ENCODE measurements around the gene RAD51D. TPM values are rescaled to one million over a fixed set of nuclear protein-coding genes. Genes with fewer than 3 reads are reported as not detected.

Gene RAD51D
- total RNA-seq, 1 donor = 14.8 TPM

GRCh38 chr17:35142467-35142796 is 22.8 kb upstream of the RAD51D start:
- TF ChIP-seq CTCF (IDR thresholded peaks at IDR 0.05; ENCODE audit: insufficient read depth, low read length) = no peak

GRCh38 chr17:35141681-35142466 is 22.2 kb upstream of the RAD51D start, which contains the start of gene NLE1:
Gene NLE1 (minus strand): TSS chr17:35142303. CDS start chr17:35142275, 28 bp downstream.
- peak; percentile 78 for DNase-seq (ENCODE audit: low read depth)
- peak; percentile 97 for TF ChIP-seq CTCF (IDR thresholded peaks at IDR 0.05; ENCODE audit: insufficient read depth, low read length)
- H3K4me3 ChIP-seq (ENCODE audit: low read depth, low read length) = peak within 1 kb of the TSS; percentile 98

More at GRCh38 chr17:35142467-35142796, 22.8 kb upstream of the RAD51D start:
- peak overlapping the region; percentile 98 for H3K4me3 ChIP-seq (ENCODE audit: low read depth, low read length)
- no peak for DNase-seq (ENCODE audit: low read depth)

GRCh38 chr17:35138218-35138617 is 18.6 kb upstream of the RAD51D start:
- no peak overlapping the region for H3K4me3 ChIP-seq (ENCODE audit: low read depth, low read length)
- DNase-seq (ENCODE audit: low read depth) = no peak
- TF ChIP-seq CTCF (IDR thresholded peaks at IDR 0.05; ENCODE audit: insufficient read depth, low read length) = no peak

GRCh38 chr17:35135322-35135721 is 15.7 kb upstream of the RAD51D start:
- H3K4me3 ChIP-seq (ENCODE audit: low read depth, low read length) = no peak overlapping the region
- no peak for TF ChIP-seq CTCF (IDR thresholded peaks at IDR 0.05; ENCODE audit: insufficient read depth, low read length)
- no peak for DNase-seq (ENCODE audit: low read depth)

- H3K4me3 ChIP-seq (ENCODE audit: low read depth, low read length) = no peak overlapping the region
- DNase-seq (ENCODE audit: low read depth) = no peak
- no peak for TF ChIP-seq CTCF (IDR thresholded peaks at IDR 0.05; ENCODE audit: insufficient read depth, low read length)
Measured at GRCh38 chr17:35132816-35133550, 13.3 kb upstream of the RAD51D start.

GRCh38 chr17:35132099-35132498 is 12.4 kb upstream of the RAD51D start:
- H3K4me3 ChIP-seq (ENCODE audit: low read depth, low read length) = no peak overlapping the region
- no peak for TF ChIP-seq CTCF (IDR thresholded peaks at IDR 0.05; ENCODE audit: insufficient read depth, low read length)
- DNase-seq (ENCODE audit: low read depth) = no peak

Data from fibroblast of the aortic adventitia (primary cell).